Measurements from ENCODE around the gene SCN10A. TPM values are rescaled to one million over a fixed set of nuclear protein-coding genes. Genes with fewer than 3 reads are reported as not detected.

The SCN10A gene
- total RNA-seq, 2 donors from 2014 or later = not detected

GRCh38 chr3:38823722-38824121 is 7.7 kb upstream of the SCN10A start:
- no peak for DNase-seq (ENCODE audit: low spot score)
- Histone ChIP-seq H3K9me3 (no peaks in the 10 kb centered on the region), H3K36me3 (no peaks in the 10 kb centered on the region), H3K4me3 (no peak overlapping the region), H3K4me1 (replicated peaks) (no peaks in the 10 kb centered on the region), H3K27ac (no peak overlapping the region), H3K27me3 (replicated peaks; ENCODE audit: insufficient read depth) (no peaks in the 10 kb centered on the region)
- TF ChIP-seq POLR2AphosphoS5 (IDR thresholded peaks at IDR 0.05) (no peak), CTCF (IDR thresholded peaks at IDR 0.05) (no peak), POLR2A (IDR thresholded peaks at IDR 0.05) (no peak)
- intact Hi-C loops (cut with DNase I) = no loop called here
- 83% methylated on average over 8 of the region's 8 CpGs for WGBS

GRCh38 chr3:38823186-38823585 is 7.2 kb upstream of the SCN10A start:
- Histone ChIP-seq H3K4me3 (no peak overlapping the region), H3K9me3 (no peaks in the 10 kb centered on the region), H3K27ac (no peak overlapping the region), H3K4me1 (replicated peaks) (no peaks in the 10 kb centered on the region), H3K36me3 (no peaks in the 10 kb centered on the region), H3K27me3 (replicated peaks; ENCODE audit: insufficient read depth) (no peaks in the 10 kb centered on the region)
- DNase-seq (ENCODE audit: low spot score) = no peak
- TF ChIP-seq POLR2AphosphoS5 (IDR thresholded peaks at IDR 0.05) = no peak
- no peak for TF ChIP-seq CTCF (IDR thresholded peaks at IDR 0.05)
- TF ChIP-seq POLR2A (IDR thresholded peaks at IDR 0.05) = no peak
- intact Hi-C loops (cut with DNase I) = no loop called here
- WGBS = 77% methylated on average over 5 of the region's 5 CpGs

GRCh38 chr3:38811822-38812221 is 4.2 kb downstream of the SCN10A start:
- no peaks in the 10 kb centered on the region for H3K27me3 ChIP-seq (replicated peaks; ENCODE audit: insufficient read depth)
- WGBS = 80% methylated on average over 5 of the region's 5 CpGs

GRCh38 chr3:38805765-38806386 is 10.1 kb downstream of the SCN10A start:
- Histone ChIP-seq H3K27ac (no peak overlapping the region), H3K4me1 (replicated peaks) (no peaks in the 10 kb centered on the region), H3K27me3 (replicated peaks; ENCODE audit: insufficient read depth) (no peaks in the 10 kb centered on the region), H3K4me3 (no peak overlapping the region), H3K9me3 (no peaks in the 10 kb centered on the region), H3K36me3 (no peaks in the 10 kb centered on the region)
- TF ChIP-seq POLR2AphosphoS5 (IDR thresholded peaks at IDR 0.05) (no peak), CTCF (IDR thresholded peaks at IDR 0.05) (no peak), POLR2A (IDR thresholded peaks at IDR 0.05) (no peak)
- intact Hi-C loops (cut with DNase I) = no loop called here
- peak; percentile 10 for DNase-seq (ENCODE audit: low spot score)
- WGBS = 17% methylated on average over 9 of the region's 9 CpGs

More at GRCh38 chr3:38811822-38812221, 4.2 kb downstream of the SCN10A start:
- H3K36me3 ChIP-seq = no peaks in the 10 kb centered on the region
- no peaks in the 10 kb centered on the region for H3K9me3 ChIP-seq
- intact Hi-C loops (cut with DNase I) = no loop called here
- H3K4me1 ChIP-seq (replicated peaks) = no peaks in the 10 kb centered on the region
- TF ChIP-seq CTCF (IDR thresholded peaks at IDR 0.05) (no peak), POLR2A (IDR thresholded peaks at IDR 0.05) (no peak), POLR2AphosphoS5 (IDR thresholded peaks at IDR 0.05) (no peak)
- DNase-seq (ENCODE audit: low spot score) = no peak
- H3K27ac ChIP-seq = no peak overlapping the region
- no peak overlapping the region for H3K4me3 ChIP-seq

DNA sequence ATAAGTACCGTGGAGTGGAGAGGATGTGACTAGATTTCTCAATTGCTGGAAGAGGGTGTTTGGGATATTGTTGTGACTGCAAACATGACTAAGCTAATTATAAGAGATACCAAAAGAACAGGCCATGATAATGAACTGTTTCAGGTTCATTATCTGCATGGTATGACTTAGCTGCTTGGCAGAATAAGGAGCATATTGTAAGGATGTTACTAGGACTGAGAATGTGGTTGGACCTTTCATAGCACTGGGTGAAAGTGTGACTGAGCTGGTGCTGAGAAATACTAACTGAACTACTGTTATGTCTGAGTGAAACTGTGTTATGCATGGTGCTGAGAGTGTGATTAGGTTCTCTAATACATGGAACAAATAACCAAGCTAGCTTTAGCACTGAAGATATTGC is 11.0 kb downstream of the SCN10A start:
- intact Hi-C loops (cut with DNase I) = no loop called here
- H3K27ac ChIP-seq = no peak overlapping the region
- no peaks in the 10 kb centered on the region for H3K9me3 ChIP-seq
- no peaks in the 10 kb centered on the region for H3K27me3 ChIP-seq (replicated peaks; ENCODE audit: insufficient read depth)
- H3K4me3 ChIP-seq = no peak overlapping the region
- 69% methylated on average over 1 of the region's 1 CpG for WGBS
- DNase-seq (ENCODE audit: low spot score) = no peak
- H3K4me1 ChIP-seq (replicated peaks) = no peaks in the 10 kb centered on the region
- TF ChIP-seq CTCF (IDR thresholded peaks at IDR 0.05) (no peak), POLR2A (IDR thresholded peaks at IDR 0.05) (no peak), POLR2AphosphoS5 (IDR thresholded peaks at IDR 0.05) (no peak)
- H3K36me3 ChIP-seq = no peaks in the 10 kb centered on the region
